GM12891 (cell line): ENCODE measurements around the gene EMB.
"Not testable (repeated sequence)": the region's sequence is repeated elsewhere in the genome, so short reads cannot be mapped to it uniquely, and the experiment has no call there.

Experiments used
- DNase-seq: peaks from one replicate; pipeline ENCODE4 v3.0.0; 2011; ENCODE audit warnings: low spot score; ENCODE audit not compliant: insufficient read length
- FAIRE-seq: peaks from 2 replicates; lab custom pipeline; 2011; peaks lifted over from hg19 to GRCh38; lab: Jason Lieb, UNC
- PAX5 ChIP-seq: IDR thresholded peaks from 2 replicates; pipeline ENCODE4 v1.6.1; 2011; ENCODE audit warnings: low read length, moderate library complexity, mild to moderate bottlenecking; ENCODE audit not compliant: insufficient read depth, severe bottlenecking
- POLR2A ChIP-seq: IDR thresholded peaks from 2 replicates; pipeline ENCODE4 v1.6.1; 2011; ENCODE audit warnings: low read depth, low read length, control low read depth
- POLR2AphosphoS5 ChIP-seq: IDR thresholded peaks from 2 replicates; pipeline ENCODE4 v1.6.1; 2011; ENCODE audit warnings: low read depth, low read length, control low read depth
- POU2F2 ChIP-seq: IDR thresholded peaks from 2 replicates; pipeline ENCODE4 v1.6.1; 2011; ENCODE audit warnings: low read depth, mild to moderate bottlenecking, control low read depth, low read length, moderate library complexity
- SPI1 ChIP-seq: IDR thresholded peaks from 2 replicates; pipeline ENCODE4 v1.6.1; 2011; ENCODE audit warnings: low read depth, low read length, control low read depth
- TAF1 ChIP-seq: IDR thresholded peaks from 2 replicates; pipeline ENCODE4 v1.6.1; 2011; ENCODE audit warnings: low read depth, low read length, control low read depth

Gene EMB

DNA sequence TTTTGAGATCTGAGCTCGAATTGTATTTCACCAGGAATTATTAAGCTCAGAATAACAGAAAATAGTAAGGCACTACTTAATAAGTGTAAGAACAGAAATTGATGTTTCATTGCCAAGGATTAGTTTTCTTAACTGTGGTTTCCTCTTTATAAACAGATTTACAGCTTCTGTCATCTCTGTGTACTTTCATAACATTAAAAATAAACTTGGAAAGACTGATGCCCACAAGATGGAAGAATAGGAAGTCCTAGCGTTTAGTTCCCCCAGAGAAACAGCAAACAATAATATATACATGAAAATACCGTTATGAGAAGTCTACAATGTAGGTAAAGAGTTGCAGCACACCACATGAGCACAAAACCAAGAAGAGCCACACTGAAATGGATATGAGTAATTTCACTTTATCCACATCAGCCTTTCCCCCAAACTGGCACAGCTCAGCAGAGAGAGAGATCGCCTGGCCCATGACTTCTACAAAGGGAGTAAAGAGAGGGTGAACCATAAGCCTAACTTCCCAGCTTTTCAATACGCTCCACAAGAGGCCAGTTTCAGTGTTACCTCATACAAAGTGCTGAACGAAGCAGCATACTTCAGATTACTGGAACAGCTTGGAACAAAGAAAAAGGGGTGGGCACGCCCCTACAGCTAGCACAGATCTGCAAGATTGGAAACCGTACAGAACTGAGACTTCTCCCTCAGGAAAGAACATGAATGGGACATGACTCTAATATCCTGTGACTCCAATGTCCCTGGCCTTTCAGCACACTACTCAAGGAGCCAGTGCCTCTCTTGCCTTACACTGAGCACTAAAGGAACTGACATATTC is 75.4 kb downstream of the EMB start:
- TF ChIP-seq TAF1 (no peak), POLR2AphosphoS5 (no peak)
- FAIRE-seq (no peak), DNase-seq (no peak)

DNA sequence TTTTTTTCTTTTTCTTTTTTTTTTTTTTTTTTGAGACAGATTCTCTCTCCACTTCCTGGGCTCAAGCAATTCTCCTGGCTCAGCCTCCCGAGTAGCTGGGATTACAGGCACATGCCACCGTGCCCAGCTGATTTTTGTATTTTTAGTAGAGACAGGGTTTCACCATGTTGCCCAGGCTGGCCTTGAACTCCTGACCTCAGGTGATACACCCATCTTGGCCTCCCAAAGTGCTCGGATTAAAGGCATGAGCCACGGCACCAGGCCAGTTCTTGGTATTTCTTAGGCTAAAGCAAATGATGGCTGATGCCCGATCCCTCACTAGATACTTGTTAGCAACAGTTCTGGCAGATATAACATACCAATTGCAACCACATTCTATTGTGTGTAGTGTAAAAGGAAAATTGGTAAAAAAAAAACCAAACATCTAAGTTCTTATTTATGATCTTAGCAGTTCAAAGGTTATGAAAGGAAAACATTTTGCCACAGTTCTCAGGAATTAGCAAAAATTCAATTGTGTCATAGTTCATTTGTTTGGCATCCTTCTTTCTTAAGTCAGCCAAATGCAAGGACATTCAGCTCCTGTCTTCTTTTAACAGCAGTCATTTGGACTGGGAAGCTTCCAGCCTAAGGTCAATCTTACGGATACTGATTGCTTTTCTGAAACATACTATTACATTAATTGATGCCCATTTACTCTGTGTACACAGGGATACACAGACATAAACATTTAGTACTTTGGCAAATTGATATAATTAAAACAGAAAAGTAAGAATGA is 76.4 kb downstream of the EMB start:
- not testable (repeated sequence) for DNase-seq, FAIRE-seq

DNA sequence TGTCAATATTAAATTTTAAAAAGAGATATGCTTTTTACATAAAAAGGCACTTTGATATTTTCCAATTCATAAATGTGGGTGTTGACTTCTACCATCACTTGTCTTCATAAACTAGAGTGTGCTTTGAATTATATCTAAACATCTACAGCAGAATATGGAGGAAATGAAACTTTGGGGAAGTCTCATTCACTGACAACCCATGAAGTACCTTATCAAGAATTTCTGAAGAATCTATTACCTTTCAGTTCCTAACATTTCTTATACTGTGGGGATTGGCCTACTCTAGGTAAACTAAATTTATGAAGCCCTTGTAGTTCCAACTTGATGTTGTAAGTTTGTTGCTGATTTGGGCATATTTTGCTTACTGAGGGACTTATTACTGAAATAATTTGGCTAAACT is 81.9 kb downstream of the EMB start:
- no peak for FAIRE-seq

DNA sequence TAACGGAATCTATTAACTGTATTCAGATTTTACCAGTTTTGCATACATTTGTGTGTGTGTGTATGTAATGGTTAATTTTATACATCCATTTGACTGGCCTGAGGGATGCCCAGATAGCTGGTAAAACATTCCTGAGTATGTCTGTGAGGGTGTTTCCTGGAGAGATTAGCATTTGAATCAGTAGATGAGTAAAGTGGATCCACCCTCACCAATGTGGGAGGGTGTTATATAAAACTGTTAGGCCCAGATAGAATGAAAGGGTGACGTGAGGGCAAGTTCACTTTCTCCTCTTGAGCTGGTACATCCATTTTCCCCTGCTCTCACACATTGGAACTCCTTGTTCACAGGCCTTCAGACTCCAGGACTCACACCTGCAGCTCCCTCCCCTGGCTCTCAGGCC is 88.7 kb downstream of the EMB start:
- no peak for TF ChIP-seq POLR2AphosphoS5
- TF ChIP-seq SPI1, result no peak
- no peak for TF ChIP-seq PAX5
- TF ChIP-seq POLR2A, result no peak
- TF ChIP-seq TAF1, result no peak
- no peak for TF ChIP-seq POU2F2
- FAIRE-seq, result no peak
- no peak for DNase-seq

More for the DNA sequence above, 81.9 kb downstream of the EMB start:
- no peak for TF ChIP-seq TAF1
- DNase-seq, result no peak
